SK-N-SH treated with all-trans-retinoic acid at 6 μM for 48 hours (cell line): ENCODE data around the gene CHI3L1.

Experiments
- ATAC-seq: fragments of 200-7000 bp; cut with Tn5 transposase; 3 replicates; pipeline ENCODE4 v1.9.1; 2020; ENCODE audit warnings: mild to moderate bottlenecking, moderate library complexity
- ARNTL ChIP-seq: fragments of 450-650 bp; formaldehyde crosslinking; IDR thresholded peaks from 2 replicates; pipeline ENCODE4 v1.5.0; 2020; ENCODE audit warnings: low read depth, mild to moderate bottlenecking, moderate library complexity, borderline replicate concordance
- BACH2 ChIP-seq: fragments of 250-450 bp; sonication (Bioruptor Pico); IDR thresholded peaks from 2 replicates; pipeline ENCODE4 v1.9.0; 2021; ENCODE audit warnings: mild to moderate bottlenecking, borderline replicate concordance
- CSDC2 ChIP-seq: fragments of 250-450 bp; sonication (Bioruptor Pico); IDR thresholded peaks from 2 replicates; pipeline ENCODE4 v1.5.0; 2020; ENCODE audit warnings: mild to moderate bottlenecking, moderate library complexity
- ESRRG ChIP-seq: fragments of 250-450 bp; sonication (Bioruptor Pico); IDR thresholded peaks from 2 replicates; pipeline ENCODE4 v1.6.1; 2021; ENCODE audit warnings: mild to moderate bottlenecking
- GLIS3 ChIP-seq: fragments of 250-450 bp; sonication (Bioruptor Pico); IDR thresholded peaks from 2 replicates; pipeline ENCODE4 v1.5.0; 2020; ENCODE audit warnings: mild to moderate bottlenecking, moderate library complexity
- OSR1 ChIP-seq: fragments of 250-450 bp; sonication (Bioruptor Pico); IDR thresholded peaks from 2 replicates; pipeline ENCODE4 v1.8.0; 2022; ENCODE audit warnings: moderate library complexity, mild to moderate bottlenecking, inconsistent platforms
- PPARA ChIP-seq: fragments of 250-450 bp; sonication (Bioruptor Pico); IDR thresholded peaks from 2 replicates; pipeline ENCODE4 v1.5.0; 2020; ENCODE audit warnings: mild to moderate bottlenecking, borderline replicate concordance
- RARB ChIP-seq: fragments of 250-450 bp; sonication (Bioruptor Pico); IDR thresholded peaks from 2 replicates; pipeline ENCODE4 v1.8.0; 2021; ENCODE audit warnings: mild to moderate bottlenecking, moderate library complexity
- SNAI2 ChIP-seq: fragments of 250-450 bp; sonication (Bioruptor Pico); IDR thresholded peaks from 2 replicates; pipeline ENCODE4 v1.5.0; 2020; ENCODE audit warnings: mild to moderate bottlenecking, moderate library complexity
- TCF4 ChIP-seq: fragments of 250-450 bp; sonication (Bioruptor Pico); IDR thresholded peaks from 2 replicates; pipeline ENCODE4 v1.8.0; 2021; ENCODE audit warnings: mild to moderate bottlenecking, moderate library complexity, borderline replicate concordance
- TOX ChIP-seq: fragments of 250-450 bp; sonication (Bioruptor Pico); IDR thresholded peaks from 2 replicates; pipeline ENCODE4 v1.8.0; 2021; ENCODE audit warnings: mild to moderate bottlenecking, moderate library complexity, borderline replicate concordance
- ZC3H10 ChIP-seq: fragments of 250-450 bp; sonication (Bioruptor Pico); IDR thresholded peaks from 2 replicates; pipeline ENCODE4 v1.5.1; 2021; ENCODE audit warnings: mild to moderate bottlenecking, moderate library complexity
- ZFP3 ChIP-seq: fragments of 250-450 bp; sonication (Bioruptor Pico); IDR thresholded peaks from 2 replicates; pipeline ENCODE4 v1.5.0; 2020; ENCODE audit warnings: mild to moderate bottlenecking, moderate library complexity
- ZFP30 ChIP-seq: fragments of 450-650 bp; formaldehyde crosslinking; IDR thresholded peaks from 2 replicates; pipeline ENCODE4 v1.5.0; 2022; ENCODE audit warnings: mild to moderate bottlenecking, moderate library complexity
- ZNF565 ChIP-seq: fragments of 450-650 bp; formaldehyde crosslinking; conservative IDR thresholded peaks from 2 replicates; pipeline ENCODE4 v1.5.0; 2020; ENCODE audit warnings: low read depth, mild to moderate bottlenecking, moderate library complexity
- ZNF70 ChIP-seq: fragments of 450-650 bp; formaldehyde crosslinking; IDR thresholded peaks from 2 replicates; pipeline ENCODE4 v1.5.0; 2020; ENCODE audit warnings: mild to moderate bottlenecking, moderate library complexity
- ZNF8 ChIP-seq: fragments of 450-650 bp; formaldehyde crosslinking; IDR thresholded peaks from 2 replicates; pipeline ENCODE4 v1.5.0; 2020; ENCODE audit warnings: mild to moderate bottlenecking, moderate library complexity
- TF ChIP-seq, protein P1 (sequence below): fragments of 250-450 bp; sonication (Bioruptor Pico); IDR thresholded peaks from 2 replicates; pipeline ENCODE4 v1.5.0; 2020; ENCODE audit warnings: mild to moderate bottlenecking, moderate library complexity
- TF ChIP-seq, protein P2 (sequence below): fragments of 250-450 bp; sonication (Bioruptor Pico); IDR thresholded peaks from 2 replicates; pipeline ENCODE4 v1.5.1; 2021; ENCODE audit warnings: mild to moderate bottlenecking, moderate library complexity
- TF ChIP-seq, protein P3 (sequence below): fragments of 250-450 bp; sonication (Bioruptor Pico); IDR thresholded peaks from 2 replicates; pipeline ENCODE4 v1.8.0; 2021; ENCODE audit warnings: low read depth, mild to moderate bottlenecking, moderate library complexity, borderline replicate concordance
- TF ChIP-seq, protein P4 (sequence below): fragments of 250-450 bp; sonication (Bioruptor Pico); IDR thresholded peaks from 2 replicates; pipeline ENCODE4 v1.8.0; 2020; ENCODE audit warnings: mild to moderate bottlenecking, moderate library complexity, borderline replicate concordance

The CHI3L1 gene

DNA sequence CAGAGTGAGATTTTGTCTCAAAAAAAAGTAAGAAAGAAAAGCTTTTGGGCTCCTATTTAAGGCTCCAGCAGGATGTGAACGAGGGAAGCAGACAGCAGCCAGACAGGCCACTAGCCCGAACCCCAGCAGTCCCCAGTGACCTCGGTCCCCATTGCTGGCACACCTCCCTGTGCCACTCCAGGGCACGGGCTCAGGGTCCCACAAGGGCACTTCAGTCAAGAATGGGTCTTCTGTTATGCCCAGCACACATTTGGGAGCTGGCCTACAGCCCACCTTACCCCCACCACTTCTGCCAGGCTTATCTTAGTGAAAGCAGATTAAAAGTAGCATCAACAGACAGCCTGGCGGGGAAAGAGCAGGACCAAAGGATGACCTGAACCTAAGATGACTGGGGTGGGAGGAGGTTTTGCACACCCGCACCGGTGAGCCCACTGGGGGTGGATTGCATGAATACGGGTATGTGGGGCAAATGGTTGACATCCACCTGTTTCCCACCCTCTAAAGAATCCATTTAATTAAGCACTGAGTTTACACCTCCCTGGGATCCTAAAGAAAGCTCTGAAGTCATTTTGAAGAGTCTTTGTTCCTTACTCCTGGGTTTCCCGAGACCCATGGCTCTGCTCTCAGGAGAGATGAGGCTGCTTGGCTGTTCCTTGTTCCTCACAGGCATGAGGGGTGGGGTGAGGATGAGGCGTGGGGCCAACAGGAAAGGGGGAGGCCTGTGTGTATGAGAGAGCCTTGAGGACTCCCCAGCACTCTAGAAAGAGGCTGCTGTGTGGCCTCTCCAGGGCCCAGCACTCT lies 4.7 kb downstream of the CHI3L1 start:
- no peak for ATAC-seq
- TF ChIP-seq ZFP30 (CRISPR knock-in tag) = no peak
- TF ChIP-seq ZNF8 (CRISPR knock-in tag) = no peak
- no peak for TF ChIP-seq ESRRG (CRISPR knock-in tag)
- TF ChIP-seq RARB (CRISPR knock-in tag) = no peak

DNA sequence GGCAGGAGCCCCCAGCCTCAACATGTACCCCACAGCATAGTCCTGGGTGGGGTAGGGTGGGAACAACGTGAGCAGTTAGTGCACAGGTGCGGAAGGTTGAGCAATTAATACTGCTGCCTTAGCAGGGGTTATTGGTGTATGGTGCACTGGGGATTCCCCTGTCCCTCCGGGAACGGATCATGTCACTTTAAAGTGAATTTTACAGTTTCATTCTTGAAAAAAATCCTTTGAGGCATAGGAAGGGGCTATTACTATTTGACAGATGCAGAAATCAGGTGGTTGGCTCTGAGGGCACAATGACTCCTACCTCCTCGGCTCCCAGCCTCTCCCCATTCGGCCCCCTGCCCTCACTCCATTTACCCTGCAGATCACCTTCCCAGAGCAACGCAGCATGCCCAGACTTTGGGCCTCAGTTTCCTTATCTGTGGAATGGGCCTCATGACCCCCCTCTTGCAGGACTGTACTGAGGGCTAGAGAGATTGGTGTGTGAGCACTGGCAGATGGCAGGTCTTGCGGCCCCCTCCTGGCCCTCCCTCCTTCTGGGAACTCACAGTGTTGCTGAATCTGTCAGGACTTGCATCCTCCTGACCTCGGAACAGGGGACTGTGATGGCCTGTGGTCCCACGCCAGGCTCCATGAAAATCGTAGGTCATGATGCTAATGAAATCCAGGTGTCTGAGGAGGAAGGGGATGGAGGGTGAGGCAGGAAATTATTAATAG lies 5.7 kb downstream of the CHI3L1 start:
- TF ChIP-seq, protein P1, sequence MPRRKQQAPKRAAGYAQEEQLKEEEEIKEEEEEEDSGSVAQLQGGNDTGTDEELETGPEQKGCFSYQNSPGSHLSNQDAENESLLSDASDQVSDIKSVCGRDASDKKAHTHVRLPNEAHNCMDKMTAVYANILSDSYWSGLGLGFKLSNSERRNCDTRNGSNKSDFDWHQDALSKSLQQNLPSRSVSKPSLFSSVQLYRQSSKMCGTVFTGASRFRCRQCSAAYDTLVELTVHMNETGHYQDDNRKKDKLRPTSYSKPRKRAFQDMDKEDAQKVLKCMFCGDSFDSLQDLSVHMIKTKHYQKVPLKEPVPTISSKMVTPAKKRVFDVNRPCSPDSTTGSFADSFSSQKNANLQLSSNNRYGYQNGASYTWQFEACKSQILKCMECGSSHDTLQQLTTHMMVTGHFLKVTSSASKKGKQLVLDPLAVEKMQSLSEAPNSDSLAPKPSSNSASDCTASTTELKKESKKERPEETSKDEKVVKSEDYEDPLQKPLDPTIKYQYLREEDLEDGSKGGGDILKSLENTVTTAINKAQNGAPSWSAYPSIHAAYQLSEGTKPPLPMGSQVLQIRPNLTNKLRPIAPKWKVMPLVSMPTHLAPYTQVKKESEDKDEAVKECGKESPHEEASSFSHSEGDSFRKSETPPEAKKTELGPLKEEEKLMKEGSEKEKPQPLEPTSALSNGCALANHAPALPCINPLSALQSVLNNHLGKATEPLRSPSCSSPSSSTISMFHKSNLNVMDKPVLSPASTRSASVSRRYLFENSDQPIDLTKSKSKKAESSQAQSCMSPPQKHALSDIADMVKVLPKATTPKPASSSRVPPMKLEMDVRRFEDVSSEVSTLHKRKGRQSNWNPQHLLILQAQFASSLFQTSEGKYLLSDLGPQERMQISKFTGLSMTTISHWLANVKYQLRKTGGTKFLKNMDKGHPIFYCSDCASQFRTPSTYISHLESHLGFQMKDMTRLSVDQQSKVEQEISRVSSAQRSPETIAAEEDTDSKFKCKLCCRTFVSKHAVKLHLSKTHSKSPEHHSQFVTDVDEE (CRISPR knock-in tag) = no peak
- TF ChIP-seq BACH2 (CRISPR knock-in tag) = no peak
- no peak for TF ChIP-seq CSDC2
- TF ChIP-seq GLIS3 (CRISPR knock-in tag) = no peak
- TF ChIP-seq ZC3H10 (CRISPR knock-in tag) = no peak
- no peak for TF ChIP-seq OSR1 (CRISPR knock-in tag)
- TF ChIP-seq PPARA (CRISPR knock-in tag) = no peak
- no peak for TF ChIP-seq ZNF8 (CRISPR knock-in tag)
- TF ChIP-seq TCF4 (CRISPR knock-in tag) = no peak
- no peak for TF ChIP-seq ZNF70 (CRISPR knock-in tag)
- no peak for ATAC-seq

DNA sequence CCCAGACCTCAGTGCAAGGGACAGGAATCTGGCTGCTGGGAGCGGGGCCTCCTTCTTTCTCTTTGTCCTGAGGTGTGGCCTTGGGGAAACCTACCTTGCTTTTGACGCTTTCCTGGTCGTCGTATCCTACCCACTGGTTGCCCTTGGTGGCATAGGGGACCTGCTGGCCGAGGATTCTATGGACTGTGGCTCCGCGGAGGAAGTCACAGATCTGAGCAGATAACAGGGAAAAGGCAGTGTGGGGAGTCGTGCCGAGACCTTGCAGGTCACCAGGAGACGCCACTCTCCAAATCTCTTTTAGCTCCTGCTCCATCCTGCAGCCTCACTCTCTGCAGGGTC lies 6.9 kb downstream of the CHI3L1 start:
- TF ChIP-seq SNAI2 (CRISPR knock-in tag) (no peak), TCF4 (CRISPR knock-in tag) (no peak), PPARA (CRISPR knock-in tag) (no peak), CSDC2 (no peak), RARB (CRISPR knock-in tag) (no peak), ESRRG (CRISPR knock-in tag) (no peak)
- no peak for ATAC-seq

DNA sequence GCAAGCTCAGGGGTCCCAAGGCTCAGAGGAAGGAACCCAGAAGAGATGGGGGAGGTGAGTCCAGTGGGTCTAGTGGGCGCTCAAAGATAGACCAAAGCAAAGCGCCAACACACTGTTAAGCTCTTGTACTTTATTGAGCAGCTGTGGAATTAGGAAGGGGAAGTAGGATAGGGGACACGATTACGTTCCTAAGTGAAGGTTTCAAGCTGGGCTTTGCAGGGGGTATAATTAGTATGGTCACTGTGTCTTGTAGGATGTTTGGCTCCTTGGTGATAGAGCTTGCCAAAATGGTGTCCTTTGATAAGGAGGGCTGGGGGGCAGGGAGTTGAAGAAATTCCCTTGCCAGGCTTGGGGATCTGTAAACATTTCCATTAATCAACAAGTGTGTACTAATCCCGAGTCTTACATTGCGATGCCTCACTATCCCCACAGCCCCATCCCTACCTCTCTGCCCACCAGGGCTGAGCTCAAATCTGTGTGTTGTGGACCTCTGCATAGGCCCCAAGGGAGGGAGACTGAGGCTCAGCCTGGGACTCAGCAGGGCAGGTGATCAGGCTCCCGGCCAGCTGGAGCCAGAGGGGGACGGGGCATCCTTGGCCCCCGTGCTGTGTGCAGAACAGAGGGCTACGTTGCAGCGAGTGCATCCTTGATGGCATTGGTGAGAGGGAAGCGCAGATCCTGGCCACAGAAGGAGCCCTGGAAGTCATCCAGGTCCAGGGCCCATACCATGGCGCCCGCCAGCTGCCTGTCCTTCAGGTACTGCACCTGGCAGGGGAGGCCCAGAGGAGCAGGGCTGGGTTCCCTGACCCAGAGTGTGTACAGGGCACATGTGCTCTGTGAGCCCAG lies 7.5 kb downstream of the CHI3L1 start:
- ATAC-seq = no peak
- TF ChIP-seq RARB (CRISPR knock-in tag) (no peak), OSR1 (CRISPR knock-in tag) (no peak), CSDC2 (no peak), ARNTL (CRISPR knock-in tag) (no peak), ZNF70 (CRISPR knock-in tag) (no peak), ZNF565 (CRISPR knock-in tag) (no peak), SNAI2 (CRISPR knock-in tag) (no peak), ZFP30 (CRISPR knock-in tag) (no peak), TOX (CRISPR knock-in tag) (no peak), BACH2 (CRISPR knock-in tag) (no peak), ESRRG (CRISPR knock-in tag) (no peak), PPARA (CRISPR knock-in tag) (no peak), ZFP3 (no peak), ZNF8 (CRISPR knock-in tag) (no peak), ZC3H10 (CRISPR knock-in tag) (no peak), TCF4 (CRISPR knock-in tag) (no peak)
- TF ChIP-seq, protein P2, sequence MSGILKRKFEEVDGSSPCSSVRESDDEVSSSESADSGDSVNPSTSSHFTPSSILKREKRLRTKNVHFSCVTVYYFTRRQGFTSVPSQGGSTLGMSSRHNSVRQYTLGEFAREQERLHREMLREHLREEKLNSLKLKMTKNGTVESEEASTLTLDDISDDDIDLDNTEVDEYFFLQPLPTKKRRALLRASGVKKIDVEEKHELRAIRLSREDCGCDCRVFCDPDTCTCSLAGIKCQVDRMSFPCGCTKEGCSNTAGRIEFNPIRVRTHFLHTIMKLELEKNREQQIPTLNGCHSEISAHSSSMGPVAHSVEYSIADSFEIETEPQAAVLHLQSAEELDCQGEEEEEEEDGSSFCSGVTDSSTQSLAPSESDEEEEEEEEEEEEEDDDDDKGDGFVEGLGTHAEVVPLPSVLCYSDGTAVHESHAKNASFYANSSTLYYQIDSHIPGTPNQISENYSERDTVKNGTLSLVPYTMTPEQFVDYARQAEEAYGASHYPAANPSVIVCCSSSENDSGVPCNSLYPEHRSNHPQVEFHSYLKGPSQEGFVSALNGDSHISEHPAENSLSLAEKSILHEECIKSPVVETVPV = no peak
- TF ChIP-seq, protein P3, sequence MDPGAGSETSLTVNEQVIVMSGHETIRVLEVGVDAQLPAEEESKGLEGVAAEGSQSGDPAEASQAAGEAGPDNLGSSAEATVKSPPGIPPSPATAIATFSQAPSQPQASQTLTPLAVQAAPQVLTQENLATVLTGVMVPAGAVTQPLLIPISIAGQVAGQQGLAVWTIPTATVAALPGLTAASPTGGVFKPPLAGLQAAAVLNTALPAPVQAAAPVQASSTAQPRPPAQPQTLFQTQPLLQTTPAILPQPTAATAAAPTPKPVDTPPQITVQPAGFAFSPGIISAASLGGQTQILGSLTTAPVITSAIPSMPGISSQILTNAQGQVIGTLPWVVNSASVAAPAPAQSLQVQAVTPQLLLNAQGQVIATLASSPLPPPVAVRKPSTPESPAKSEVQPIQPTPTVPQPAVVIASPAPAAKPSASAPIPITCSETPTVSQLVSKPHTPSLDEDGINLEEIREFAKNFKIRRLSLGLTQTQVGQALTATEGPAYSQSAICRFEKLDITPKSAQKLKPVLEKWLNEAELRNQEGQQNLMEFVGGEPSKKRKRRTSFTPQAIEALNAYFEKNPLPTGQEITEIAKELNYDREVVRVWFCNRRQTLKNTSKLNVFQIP (CRISPR knock-in tag) = no peak
- TF ChIP-seq, protein P1 (CRISPR knock-in tag) = no peak
- TF ChIP-seq, protein P4, sequence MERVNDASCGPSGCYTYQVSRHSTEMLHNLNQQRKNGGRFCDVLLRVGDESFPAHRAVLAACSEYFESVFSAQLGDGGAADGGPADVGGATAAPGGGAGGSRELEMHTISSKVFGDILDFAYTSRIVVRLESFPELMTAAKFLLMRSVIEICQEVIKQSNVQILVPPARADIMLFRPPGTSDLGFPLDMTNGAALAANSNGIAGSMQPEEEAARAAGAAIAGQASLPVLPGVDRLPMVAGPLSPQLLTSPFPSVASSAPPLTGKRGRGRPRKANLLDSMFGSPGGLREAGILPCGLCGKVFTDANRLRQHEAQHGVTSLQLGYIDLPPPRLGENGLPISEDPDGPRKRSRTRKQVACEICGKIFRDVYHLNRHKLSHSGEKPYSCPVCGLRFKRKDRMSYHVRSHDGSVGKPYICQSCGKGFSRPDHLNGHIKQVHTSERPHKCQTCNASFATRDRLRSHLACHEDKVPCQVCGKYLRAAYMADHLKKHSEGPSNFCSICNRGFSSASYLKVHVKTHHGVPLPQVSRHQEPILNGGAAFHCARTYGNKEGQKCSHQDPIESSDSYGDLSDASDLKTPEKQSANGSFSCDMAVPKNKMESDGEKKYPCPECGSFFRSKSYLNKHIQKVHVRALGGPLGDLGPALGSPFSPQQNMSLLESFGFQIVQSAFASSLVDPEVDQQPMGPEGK (CRISPR knock-in tag) = no peak
